Epithelial cell of esophagus (primary cell): ENCODE measurements around the gene PPP1R26.

Experiments used
- DNase-seq: peaks from one replicate; pipeline ENCODE4 v3.0.0; 2010; ENCODE audit warnings: low read depth
- H3K4me3 ChIP-seq: 2 replicates; pipeline ENCODE4 v1.5.1; 2011; ENCODE audit warnings: mild to moderate bottlenecking, low read length, control low read depth
- TF ChIP-seq, protein P1 (sequence below): IDR thresholded peaks from 2 replicates; pipeline ENCODE4 v1.5.1; 2011; ENCODE audit warnings: low read depth, mild to moderate bottlenecking, low read length, control low read depth, inconsistent platforms; ENCODE audit not compliant: insufficient read depth; ENCODE audit errors: missing control alignments

Gene PPP1R26

DNA sequence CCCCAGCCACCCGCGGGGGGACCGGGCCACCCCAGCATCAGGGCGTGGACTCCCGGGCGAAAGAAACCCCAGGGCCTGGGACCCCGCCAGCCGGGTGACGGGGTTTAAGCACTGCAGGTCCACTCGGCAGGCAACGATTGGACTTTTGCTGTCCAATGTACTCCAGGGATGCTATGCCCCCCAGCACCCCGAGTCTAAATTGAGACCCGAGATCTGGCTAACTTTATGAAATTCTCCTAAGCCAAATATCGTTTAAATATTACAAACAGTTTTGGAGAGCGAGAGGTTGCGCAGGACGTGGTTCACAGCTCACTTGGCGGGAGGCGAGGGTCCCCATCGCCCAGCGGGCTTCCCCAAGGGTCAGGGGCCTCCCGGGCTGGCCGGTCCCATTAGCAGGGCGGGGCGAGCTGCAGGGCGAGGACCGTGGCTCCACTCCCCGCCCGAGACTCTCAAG, 20.5 kb downstream of the PPP1R26 start:
- DNase-seq = no peak
- peak overlapping the region; percentile 74 for H3K4me3 ChIP-seq
- TF ChIP-seq, protein P1, sequence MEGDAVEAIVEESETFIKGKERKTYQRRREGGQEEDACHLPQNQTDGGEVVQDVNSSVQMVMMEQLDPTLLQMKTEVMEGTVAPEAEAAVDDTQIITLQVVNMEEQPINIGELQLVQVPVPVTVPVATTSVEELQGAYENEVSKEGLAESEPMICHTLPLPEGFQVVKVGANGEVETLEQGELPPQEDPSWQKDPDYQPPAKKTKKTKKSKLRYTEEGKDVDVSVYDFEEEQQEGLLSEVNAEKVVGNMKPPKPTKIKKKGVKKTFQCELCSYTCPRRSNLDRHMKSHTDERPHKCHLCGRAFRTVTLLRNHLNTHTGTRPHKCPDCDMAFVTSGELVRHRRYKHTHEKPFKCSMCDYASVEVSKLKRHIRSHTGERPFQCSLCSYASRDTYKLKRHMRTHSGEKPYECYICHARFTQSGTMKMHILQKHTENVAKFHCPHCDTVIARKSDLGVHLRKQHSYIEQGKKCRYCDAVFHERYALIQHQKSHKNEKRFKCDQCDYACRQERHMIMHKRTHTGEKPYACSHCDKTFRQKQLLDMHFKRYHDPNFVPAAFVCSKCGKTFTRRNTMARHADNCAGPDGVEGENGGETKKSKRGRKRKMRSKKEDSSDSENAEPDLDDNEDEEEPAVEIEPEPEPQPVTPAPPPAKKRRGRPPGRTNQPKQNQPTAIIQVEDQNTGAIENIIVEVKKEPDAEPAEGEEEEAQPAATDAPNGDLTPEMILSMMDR = no peak

- DNase-seq = peak; percentile 86
Observed at GRCh38 chr9:135500525-135501260, 21.1 kb downstream of the PPP1R26 start, which contains the start of gene MRPS2. Gene MRPS2 (plus strand): TSS chr9:135500682. CDS start chr9:135500711, 29 bp downstream.

GRCh38 chr9:135501261-135502167, 21.9 kb downstream of the PPP1R26 start:
- no peak for DNase-seq
- H3K4me3 ChIP-seq = peak overlapping the region; percentile 74
- TF ChIP-seq, protein P1 = no peak

More at GRCh38 chr9:135500525-135501260, 21.1 kb downstream of the PPP1R26 start, which contains the start of gene MRPS2:
- peak within 1 kb of the TSS; percentile 74 for H3K4me3 ChIP-seq
- TF ChIP-seq, protein P1 = peak; percentile 58

DNA sequence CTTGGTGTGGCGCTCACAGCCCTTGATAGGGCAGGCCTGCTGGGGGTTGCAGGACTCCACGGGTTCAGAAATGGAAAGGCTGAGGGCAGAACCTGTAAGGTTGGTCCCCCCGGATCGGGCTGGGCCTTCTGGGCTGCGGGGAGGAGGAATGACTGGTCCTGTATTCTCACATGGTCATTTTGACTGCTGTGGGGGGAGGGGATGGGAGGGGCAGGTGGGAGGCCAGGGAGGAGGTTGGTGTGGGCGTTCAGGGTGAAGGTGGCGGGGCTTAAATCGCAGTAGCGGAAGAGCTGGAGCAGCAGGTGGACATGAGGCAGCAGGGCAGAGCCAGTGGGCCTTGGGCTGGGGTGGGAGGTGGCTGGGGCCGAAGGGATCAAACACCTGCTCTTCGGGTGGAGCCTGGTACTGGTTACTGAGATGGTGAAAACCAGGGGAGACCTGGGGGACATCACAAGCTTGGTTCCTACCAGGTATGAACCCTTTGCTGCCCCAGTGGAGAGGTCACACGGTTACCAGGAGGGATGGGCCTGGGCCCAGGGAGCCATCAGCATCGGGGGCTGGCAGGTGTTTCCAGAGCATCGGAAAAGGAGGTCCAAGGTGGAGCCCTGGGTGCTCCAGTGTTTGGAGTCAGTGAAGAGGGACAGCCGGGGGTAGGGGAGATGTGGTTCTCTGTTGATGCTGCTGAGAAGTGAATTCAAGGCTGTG, 22.7 kb downstream of the PPP1R26 start:
- TF ChIP-seq, protein P1 = no peak
- H3K4me3 ChIP-seq = peak overlapping the region; percentile 74

DNA sequence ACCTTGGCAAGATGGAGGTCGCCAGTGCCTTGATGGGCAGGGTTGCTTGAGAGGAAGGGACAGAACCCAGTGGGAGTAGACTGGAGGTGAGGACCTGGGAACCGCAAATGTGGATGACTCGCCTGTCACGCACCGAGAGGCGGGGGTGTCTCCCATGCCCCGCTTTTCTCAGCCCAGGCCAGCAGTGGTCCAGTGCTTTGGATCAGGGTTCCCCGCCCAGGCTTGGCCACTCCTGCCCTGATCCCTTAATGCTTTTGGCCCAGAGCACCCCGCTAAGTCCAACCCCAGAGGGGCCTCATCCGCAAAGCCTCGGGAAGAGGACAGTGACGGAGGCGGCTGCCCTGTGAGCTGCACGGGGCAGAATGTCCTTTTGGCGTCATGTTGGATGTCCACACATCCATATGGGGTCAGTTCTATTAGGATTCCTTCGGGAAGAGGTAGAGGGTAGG, 23.3 kb downstream of the PPP1R26 start:
- TF ChIP-seq, protein P1 = no peak
- DNase-seq = no peak
- no peak overlapping the region for H3K4me3 ChIP-seq

More for the DNA sequence above, 22.7 kb downstream of the PPP1R26 start:
- DNase-seq = no peak
